ENCODE results near the gene KCNF1.

- TF ChIP-seq CTCF (IDR thresholded peaks at IDR 0.05; ENCODE audit: control extremely low read depth in 1 of 3, insufficient read depth in 1 of 3, low read depth in 1 of 3, low read length in 3 of 3): no peak
- TF ChIP-seq USF2 (IDR thresholded peaks at IDR 0.05; ENCODE audit: low read length): no peak
- TF ChIP-seq TAF1 (IDR thresholded peaks at IDR 0.05; ENCODE audit: low read depth, low read length): no peak
- TF ChIP-seq EZH2 (IDR thresholded peaks at IDR 0.05; ENCODE audit: low read depth, low read length, severe bottlenecking): no peak
- no peak for TF ChIP-seq YY1 (IDR thresholded peaks at IDR 0.05; ENCODE audit: low read depth, low read length)
Observed at GRCh38 chr2:10963155-10963554, 51.4 kb downstream of the KCNF1 start.
